GM12878 (cell line): Measurements from ENCODE around the gene DIAPH1. TPM values are rescaled to one million over a fixed set of nuclear protein-coding genes. Genes with fewer than 3 reads are reported as not detected.

Source experiments
- ATAC-seq: fragments of 200-7000 bp; cut with Tn5 transposase; 3 replicates; pipeline ENCODE4 v1.9.1; 2020; ENCODE audit warnings: mild to moderate bottlenecking, moderate library complexity
- BruUV-seq: library from RNA; stranded (reverse); fragments of 400-500 nt; replicated peaks from 2 replicates; lab custom pipeline; 2021; lab: Mats Ljungman, UMichigan
- CTCF ChIA-PET: fragments of 300-600 bp; sonication (Branson Sonifier 250); formaldehyde crosslinking; extraction: SDS; loops from one replicate; lab custom pipeline; 2021; ENCODE audit warnings: inconsistent platforms; lab: Yijun Ruan, JAX
- POLR2A ChIA-PET: fragments of 350-600 bp; formaldehyde crosslinking; extraction: SDS; loops from one replicate; lab custom pipeline; 2021; ENCODE audit warnings: inconsistent platforms; lab: Charles Lee
- RAD21 ChIA-PET: fragments of 300-600 bp; sonication (Branson Sonifier 250); formaldehyde crosslinking; loops from one replicate; lab custom pipeline; 2023; ENCODE audit warnings: antibody characterized with exemption; ENCODE audit not compliant: unreplicated experiment; lab: Charles Lee
- SMC1A ChIA-PET: fragments of 300-600 bp; sonication (Branson Sonifier 250); formaldehyde crosslinking; loops from one replicate; lab custom pipeline; 2023; ENCODE audit not compliant: unreplicated experiment, uncharacterized antibody; lab: Charles Lee
- DNase-seq: peaks from one replicate; pipeline ENCODE4 v3.0.0-alpha.2; 2011; ENCODE audit warnings: low read depth, low spot score
- FAIRE-seq: peaks from 3 replicates; lab custom pipeline; 2011; peaks lifted over from hg19 to GRCh38; lab: Jason Lieb, UNC
- H2AFZ ChIP-seq: 2 replicates; pipeline ENCODE4 v1.6.0; 2011; ENCODE audit warnings: low read depth, low read length, control low read depth; ENCODE audit not compliant: control insufficient read depth
- H3K27ac ChIP-seq: 2 replicates; pipeline ENCODE4 v1.5.1; 2011; ENCODE audit warnings: control low read depth; ENCODE audit not compliant: control insufficient read depth, insufficient read depth
- H3K27me3 ChIP-seq, 2 experiments: replicated peaks in 1 of 2; 2 replicates each; pipeline versions ENCODE4 v1.6.0 to v1.6.1; 2011; ENCODE audit warnings: low read length in 1 of 2; ENCODE audit not compliant: control insufficient read depth in 2 of 2, insufficient read depth in 2 of 2
- H3K36me3 ChIP-seq, 2 experiments: 2 replicates each; pipeline ENCODE4 v1.5.1; 2011; ENCODE audit warnings: low read length in 1 of 2; ENCODE audit not compliant: control insufficient read depth in 2 of 2, insufficient read depth in 2 of 2
- H3K4me1 ChIP-seq: 2 replicates; pipeline ENCODE4 v1.6.1; 2011; ENCODE audit warnings: mild to moderate bottlenecking, low read length, moderate library complexity, mixed read lengths; ENCODE audit not compliant: control insufficient read depth, insufficient read depth
- H3K4me2 ChIP-seq: 2 replicates; pipeline ENCODE4 v1.6.0; 2011; ENCODE audit warnings: control low read depth; ENCODE audit not compliant: control insufficient read depth, insufficient read depth
- H3K4me3 ChIP-seq: fragments of 200-600 bp; sonication (generic); 2 replicates; pipeline ENCODE4 v1.5.1; 2016
- H3K79me2 ChIP-seq: 2 replicates; pipeline ENCODE4 v1.6.0; 2011; ENCODE audit warnings: low read length; ENCODE audit not compliant: control insufficient read depth, insufficient read depth
- H3K9ac ChIP-seq: 2 replicates; pipeline ENCODE4 v1.8.0; 2011; ENCODE audit warnings: low read length, control low read depth, mixed read lengths; ENCODE audit not compliant: control insufficient read depth, insufficient read depth
- H3K9me3 ChIP-seq: replicated peaks from 3 replicates; pipeline ENCODE4 v1.5.1; 2011; ENCODE audit warnings: mild to moderate bottlenecking, low read length; ENCODE audit not compliant: control insufficient read depth, insufficient read depth
- H4K20me1 ChIP-seq: 2 replicates; pipeline ENCODE4 v1.6.0; 2011; ENCODE audit not compliant: control insufficient read depth, insufficient read depth
- EZH2 ChIP-seq: IDR thresholded peaks from 2 replicates; pipeline ENCODE4 v1.6.1; 2012; ENCODE audit warnings: low read depth, mild to moderate bottlenecking, control low read depth, inconsistent platforms, low read length, borderline replicate concordance; ENCODE audit not compliant: control insufficient read depth
- MTA2 ChIP-seq: fragments of 450-650 bp; IDR thresholded peaks from 2 replicates; pipeline ENCODE4 v1.6.1; 2016; ENCODE audit warnings: low read depth, mild to moderate bottlenecking, moderate library complexity
- RB1 ChIP-seq: fragments of 450-650 bp; formaldehyde crosslinking; IDR thresholded peaks from 2 replicates; pipeline ENCODE4 v1.6.1; 2017; ENCODE audit warnings: mild to moderate bottlenecking, borderline replicate concordance
- STAT3 ChIP-seq: IDR thresholded peaks from 2 replicates; pipeline ENCODE4 v1.6.1; 2011; ENCODE audit warnings: low read depth, low read length, improper control_type of control experiment
- ZNF274 ChIP-seq: IDR thresholded peaks from one replicate; pipeline ENCODE4 v1.8.0; 2011; ENCODE audit not compliant: insufficient read length, insufficient read depth
- WGBS: methylation state at CpG from one replicate; pipeline ENCODE4 v1.1.6; 2016; ENCODE audit warnings: low lambda C conversion rate; ENCODE audit not compliant: insufficient replicate concordance, insufficient coverage; ENCODE audit errors: missing lambda C conversion rate; 5-methylcytosine and 5-hydroxymethylcytosine counted together
- in situ Hi-C: fragments of 300-500 bp; cut with MboI; formaldehyde crosslinking; loops from 9 replicates; pipeline ENCODE4 v1.14.3; 2018; ENCODE audit warnings: mixed read lengths
- intact Hi-C: fragments of 100-400 bp; cut with micrococcal nuclease; formaldehyde crosslinking; loops from one replicate; pipeline ENCODE4 v1.14.2; 2022; ENCODE audit not compliant: unreplicated experiment
- polyA plus RNA-seq, 11 experiments: library from polyadenylated mRNA; depleted of rRNA in 4 of 11; unstranded in 6 of 11; stranded (reverse) in 5 of 11; fragments of >200 nt; fragmentation: Nextera tagmentation in 4 of 11; fragmentation: Illumina TruSeq in 1 of 11; extraction: Ambion mirVana in 4 of 11; extraction: Trizol in 1 of 11; gene quantifications; 1 replicate in 1 of 11; 2 replicates in 10 of 11; pipeline versions ENCODE4 v1.2.1 to v1.2.3, GENCODE V29; 2011 to 2016; ENCODE audit warnings: inconsistent platforms in 2 of 11, missing spikeins in 2 of 11, low read depth in 1 of 11
- total RNA-seq, 4 experiments: library from RNA; depleted of rRNA in 3 of 4; stranded (reverse); fragments of >200 nt in 3 of 4; fragmentation: Illumina TruSeq in 1 of 4; extraction: Trizol in 1 of 4; gene quantifications; 2 replicates each; pipeline versions ENCODE4 v1.2.1 to v1.2.3, GENCODE V29; 2013 to 2021
- TF ChIP-seq, protein P1 (sequence below): fragments of 450-650 bp; IDR thresholded peaks from 2 replicates; pipeline ENCODE4 v1.6.1; 2016; ENCODE audit warnings: mild to moderate bottlenecking
- TF ChIP-seq, protein P2 (sequence below), 3 experiments: IDR thresholded peaks in 2 of 3; conservative IDR thresholded peaks in 1 of 3; 2 replicates each; pipeline ENCODE4 v1.5.1; 2011; ENCODE audit warnings: low read depth in 3 of 3, low read length in 3 of 3, mild to moderate bottlenecking in 3 of 3, control low read depth in 2 of 3, moderate library complexity in 2 of 3, inconsistent platforms in 1 of 3, mixed read lengths in 1 of 3; ENCODE audit not compliant: control insufficient read depth in 2 of 3, insufficient read depth in 1 of 3; ENCODE audit errors: extremely low read depth in 1 of 3

The DIAPH1 gene
- total and polyA plus RNA-seq, 10 of the 15 experiments (the other 5 are each of a cell fraction or from before 2014, with no cell fraction given): 37.8 to 168 (median 59.0) TPM

DNA sequence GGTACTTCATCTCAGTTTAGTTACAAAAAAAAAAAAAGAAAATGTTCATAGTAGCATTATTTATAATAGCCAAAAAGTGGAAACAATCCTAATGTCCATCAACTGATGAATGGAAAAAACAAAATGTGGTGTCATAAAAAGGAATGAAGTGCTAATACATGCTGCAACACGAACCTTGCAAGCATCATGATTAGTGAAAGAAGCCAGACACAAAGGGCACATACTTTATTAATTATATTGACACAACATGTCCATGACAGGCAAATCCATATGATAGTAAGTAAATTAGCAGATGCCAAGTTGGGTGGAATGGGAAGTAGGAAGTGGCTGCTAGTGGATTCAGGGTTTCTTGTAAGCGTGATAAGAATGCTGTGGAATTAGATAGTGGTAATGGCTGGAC is 75.7 kb downstream of the DIAPH1 start:
- 96% methylated on average over 2 of the region's 2 CpGs for WGBS
- in situ Hi-C loops (no loop called here), intact Hi-C loops (no loop called here)
- Histone ChIP-seq H3K36me3 (peaks cover 0 to 15% of the 10 kb centered on the region in 2 experiments; a peak in 3 of 4 replicates), H3K4me1 (no peaks in the 10 kb centered on the region), H3K9me3 (peaks cover 6% of the 10 kb centered on the region; the same call in 2 of the 3 replicates), H2AFZ (no peak overlapping the region), H3K27ac (no peak overlapping the region), H3K79me2 (no peaks in the 10 kb centered on the region), H3K4me2 (no peak overlapping the region), H3K9ac (no peak overlapping the region), H3K27me3 (no peaks in the 10 kb centered on the region), H4K20me1 (no peaks in the 10 kb centered on the region), H3K4me3 (no peak overlapping the region)
- BruUV-seq: no TSS peak
- ChIA-PET RAD21 (no interaction called here), CTCF (interaction anchor here (0.7 to 2.7 kb wide), 4 partner anchors 20 to 113 kb away, joined by 3 to 10 read pairs (median 5); partner anchors contain the start of gene PCDHGA12), POLR2A (no interaction called here), SMC1A (interaction anchor here (1.4 to 1.6 kb wide), 2 partner anchors 15 to 122 kb away, joined by 3 to 7 read pairs; partner anchors contain the start of gene PCDHGA11)
- no peak for DNase-seq
- TF ChIP-seq EZH2: no peak
- no peak for TF ChIP-seq MTA2
- TF ChIP-seq, protein P1, sequence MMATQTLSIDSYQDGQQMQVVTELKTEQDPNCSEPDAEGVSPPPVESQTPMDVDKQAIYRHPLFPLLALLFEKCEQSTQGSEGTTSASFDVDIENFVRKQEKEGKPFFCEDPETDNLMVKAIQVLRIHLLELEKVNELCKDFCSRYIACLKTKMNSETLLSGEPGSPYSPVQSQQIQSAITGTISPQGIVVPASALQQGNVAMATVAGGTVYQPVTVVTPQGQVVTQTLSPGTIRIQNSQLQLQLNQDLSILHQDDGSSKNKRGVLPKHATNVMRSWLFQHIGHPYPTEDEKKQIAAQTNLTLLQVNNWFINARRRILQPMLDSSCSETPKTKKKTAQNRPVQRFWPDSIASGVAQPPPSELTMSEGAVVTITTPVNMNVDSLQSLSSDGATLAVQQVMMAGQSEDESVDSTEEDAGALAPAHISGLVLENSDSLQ: no peak
- no peak for TF ChIP-seq RB1
- TF ChIP-seq, protein P2, sequence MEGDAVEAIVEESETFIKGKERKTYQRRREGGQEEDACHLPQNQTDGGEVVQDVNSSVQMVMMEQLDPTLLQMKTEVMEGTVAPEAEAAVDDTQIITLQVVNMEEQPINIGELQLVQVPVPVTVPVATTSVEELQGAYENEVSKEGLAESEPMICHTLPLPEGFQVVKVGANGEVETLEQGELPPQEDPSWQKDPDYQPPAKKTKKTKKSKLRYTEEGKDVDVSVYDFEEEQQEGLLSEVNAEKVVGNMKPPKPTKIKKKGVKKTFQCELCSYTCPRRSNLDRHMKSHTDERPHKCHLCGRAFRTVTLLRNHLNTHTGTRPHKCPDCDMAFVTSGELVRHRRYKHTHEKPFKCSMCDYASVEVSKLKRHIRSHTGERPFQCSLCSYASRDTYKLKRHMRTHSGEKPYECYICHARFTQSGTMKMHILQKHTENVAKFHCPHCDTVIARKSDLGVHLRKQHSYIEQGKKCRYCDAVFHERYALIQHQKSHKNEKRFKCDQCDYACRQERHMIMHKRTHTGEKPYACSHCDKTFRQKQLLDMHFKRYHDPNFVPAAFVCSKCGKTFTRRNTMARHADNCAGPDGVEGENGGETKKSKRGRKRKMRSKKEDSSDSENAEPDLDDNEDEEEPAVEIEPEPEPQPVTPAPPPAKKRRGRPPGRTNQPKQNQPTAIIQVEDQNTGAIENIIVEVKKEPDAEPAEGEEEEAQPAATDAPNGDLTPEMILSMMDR (IDR thresholded peaks at IDR 0.05 in 2 of 3, conservative IDR thresholded peaks at IDR 0.05 in 1 of 3; ENCODE audit: control insufficient read depth in 2 of 3, extremely low read depth in 1 of 3, insufficient read depth in 1 of 3, low read depth in 3 of 3, low read length in 3 of 3): no peak
- TF ChIP-seq ZNF274: no peak
- TF ChIP-seq STAT3: no peak
- no peak for FAIRE-seq
- no peak for ATAC-seq
